ENCODE measurements around the gene H1-8.
A peak's percentile ranks its signal among the peaks of the same experiment; 100 is the strongest.

H1-8 gene

DNA sequence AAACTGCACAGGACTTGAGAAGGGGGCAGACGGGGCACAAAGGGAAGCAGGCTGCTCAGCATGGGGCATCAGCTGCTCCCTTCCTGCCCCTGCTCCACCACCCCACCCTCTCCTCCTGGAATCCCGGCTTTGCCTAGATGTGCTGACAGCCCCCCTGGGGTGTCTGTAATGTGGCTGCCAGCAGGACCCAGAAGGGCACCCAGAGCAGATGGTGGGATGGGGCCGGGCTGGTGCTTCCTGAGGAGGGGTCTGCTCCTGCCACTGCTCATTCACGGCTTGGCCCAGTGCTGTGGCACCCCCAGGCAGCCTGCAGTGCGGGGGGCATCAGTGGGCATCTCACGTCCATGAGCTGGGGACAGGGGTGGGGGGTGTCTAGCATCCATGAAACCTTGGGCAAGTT lies 10.2 kb downstream of the H1-8 start:
- H3K4me1 ChIP-seq (ENCODE audit: control insufficient read depth, low read depth, low read length), result peaks cover 8% of the 10 kb centered on the region
- no CpG with 5 or more reads among the region's 6 CpGs for WGBS (ENCODE audit: extremely low coverage, insufficient coverage, low lambda C conversion rate)

DNA sequence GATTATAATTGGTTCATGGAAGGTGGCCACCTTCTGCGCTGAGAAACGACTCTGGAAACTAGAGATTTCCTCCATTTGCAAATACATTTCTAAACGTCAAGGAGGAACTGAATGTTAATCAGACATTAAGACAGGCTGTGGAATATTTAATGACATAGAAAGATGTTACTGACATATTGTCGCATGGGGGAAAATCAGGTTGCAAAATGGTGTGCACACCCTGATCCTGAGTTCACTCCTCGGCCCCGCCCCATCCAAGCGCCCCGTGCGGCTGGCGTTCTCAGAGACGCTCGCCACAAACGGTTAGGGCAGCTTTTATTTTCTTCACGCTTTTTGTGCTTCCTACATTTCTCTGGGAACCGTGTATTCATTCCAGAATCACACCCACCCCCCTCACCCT lies 10.7 kb downstream of the H1-8 start:
- WGBS (ENCODE audit: extremely low coverage, insufficient coverage, low lambda C conversion rate), result no CpG with 5 or more reads among the region's 15 CpGs
- H3K79me1 ChIP-seq (ENCODE audit: low read length), result no peaks in the 10 kb centered on the region
- no peak overlapping the region for H2BK5ac ChIP-seq (ENCODE audit: low read length)
- no peak overlapping the region for H3K4ac ChIP-seq (ENCODE audit: low read depth, low read length)
- no peak overlapping the region for H3K9ac ChIP-seq (ENCODE audit: low read length)
- H2BK120ac ChIP-seq (ENCODE audit: low read depth, low read length), result no peak overlapping the region
- H3K56ac ChIP-seq (ENCODE audit: low read length), result no peak overlapping the region
- H3K36me3 ChIP-seq (ENCODE audit: control insufficient read depth, insufficient read depth, low read length), result no peaks in the 10 kb centered on the region
- no peak overlapping the region for H4K8ac ChIP-seq (ENCODE audit: low read depth, low read length)
- no peaks in the 10 kb centered on the region for H3K79me2 ChIP-seq (ENCODE audit: control insufficient read depth, insufficient read depth, low read length)
- no peak overlapping the region for H4K5ac ChIP-seq (ENCODE audit: low read length)
- H3K18ac ChIP-seq (ENCODE audit: low read length), result no peak overlapping the region
- H3K4me1 ChIP-seq (ENCODE audit: control insufficient read depth, low read depth, low read length), result peaks cover 8% of the 10 kb centered on the region
- no peak for DNase-seq
- no peak overlapping the region for H3K27ac ChIP-seq (ENCODE audit: low read depth, low read length)
- H2AK5ac ChIP-seq (ENCODE audit: low read length), result no peak overlapping the region
- no peaks in the 10 kb centered on the region for H3K27me3 ChIP-seq (ENCODE audit: insufficient read depth, low read length, poor library complexity)
- H3K23ac ChIP-seq (ENCODE audit: low read length), result no peak overlapping the region
- H3K4me2 ChIP-seq (ENCODE audit: low read length), result no peak overlapping the region
- no peak overlapping the region for H3K4me3 ChIP-seq (ENCODE audit: low read length)
- H2BK15ac ChIP-seq (replicated peaks; ENCODE audit: low read depth), result no peak overlapping the region

More for the DNA sequence above, 10.2 kb downstream of the H1-8 start:
- Histone ChIP-seq H3K79me1 (ENCODE audit: low read length) (no peaks in the 10 kb centered on the region), H3K18ac (ENCODE audit: low read length) (no peak overlapping the region), H3K4me3 (ENCODE audit: low read length) (no peak overlapping the region), H3K27me3 (ENCODE audit: insufficient read depth, low read length, poor library complexity) (no peaks in the 10 kb centered on the region), H3K4me2 (ENCODE audit: low read length) (no peak overlapping the region), H3K56ac (ENCODE audit: low read length) (peak overlapping the region; percentile 12), H3K79me2 (ENCODE audit: control insufficient read depth, insufficient read depth, low read length) (no peaks in the 10 kb centered on the region), H2BK15ac (replicated peaks; ENCODE audit: low read depth) (no peak overlapping the region), H3K4ac (ENCODE audit: low read depth, low read length) (no peak overlapping the region), H3K9ac (ENCODE audit: low read length) (no peak overlapping the region), H3K23ac (ENCODE audit: low read length) (no peak overlapping the region), H2BK120ac (ENCODE audit: low read depth, low read length) (no peak overlapping the region), H2BK5ac (ENCODE audit: low read length) (no peak overlapping the region), H4K5ac (ENCODE audit: low read length) (no peak overlapping the region), H3K27ac (ENCODE audit: low read depth, low read length) (no peak overlapping the region), H4K8ac (ENCODE audit: low read depth, low read length) (no peak overlapping the region), H3K36me3 (ENCODE audit: control insufficient read depth, insufficient read depth, low read length) (no peaks in the 10 kb centered on the region), H2AK5ac (ENCODE audit: low read length) (no peak overlapping the region)
- DNase-seq, result no peak

DNA sequence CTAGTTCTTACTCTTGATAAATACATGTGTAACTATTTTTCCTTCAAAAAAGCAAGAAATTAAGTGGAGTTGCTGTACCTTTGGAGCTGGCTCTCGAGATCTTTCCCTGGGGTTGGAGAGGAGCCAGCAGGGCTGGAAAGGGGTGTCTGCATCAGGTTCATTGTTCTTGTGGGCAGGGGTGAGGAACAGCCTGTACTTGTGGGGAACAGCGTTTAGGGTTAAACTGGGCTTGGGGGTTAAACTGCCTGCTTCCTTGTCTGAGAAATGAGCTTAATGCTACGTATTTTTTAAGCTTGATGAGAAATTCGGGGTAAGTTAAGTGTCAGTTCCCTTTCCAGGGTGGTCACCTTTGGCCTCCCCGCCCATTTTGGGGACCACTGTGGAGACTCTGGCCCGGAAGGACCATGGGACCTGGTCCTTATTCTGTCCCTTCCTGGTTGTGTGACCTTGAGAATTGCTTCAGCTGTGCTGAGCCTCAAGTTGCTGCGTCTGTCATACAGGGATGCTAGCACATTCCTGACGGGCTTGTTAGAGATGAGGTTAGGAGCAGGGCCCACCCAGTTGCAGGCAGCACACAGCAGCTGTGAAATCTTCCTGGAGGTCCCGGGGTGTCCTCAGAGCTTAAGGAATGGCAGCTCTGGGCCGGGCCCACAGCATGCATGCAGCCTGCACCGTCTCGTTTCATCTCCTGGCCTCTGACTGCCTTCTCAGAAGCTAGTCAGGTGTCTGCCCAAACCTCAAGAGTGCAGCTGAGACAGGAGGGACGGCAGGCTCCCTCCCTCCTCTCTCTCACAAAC lies 11.6 kb downstream of the H1-8 start:
- Histone ChIP-seq H2BK15ac (replicated peaks; ENCODE audit: low read depth) (no peak overlapping the region), H3K27me3 (ENCODE audit: insufficient read depth, low read length, poor library complexity) (no peaks in the 10 kb centered on the region), H3K79me2 (ENCODE audit: control insufficient read depth, insufficient read depth, low read length) (no peaks in the 10 kb centered on the region), H3K23ac (ENCODE audit: low read length) (no peak overlapping the region), H3K9ac (ENCODE audit: low read length) (no peak overlapping the region), H3K18ac (ENCODE audit: low read length) (no peak overlapping the region), H3K4me1 (ENCODE audit: control insufficient read depth, low read depth, low read length) (peaks cover 8% of the 10 kb centered on the region), H4K8ac (ENCODE audit: low read depth, low read length) (no peak overlapping the region), H3K27ac (ENCODE audit: low read depth, low read length) (no peak overlapping the region), H3K4ac (ENCODE audit: low read depth, low read length) (no peak overlapping the region), H2AK5ac (ENCODE audit: low read length) (no peak overlapping the region), H3K79me1 (ENCODE audit: low read length) (no peaks in the 10 kb centered on the region), H4K5ac (ENCODE audit: low read length) (no peak overlapping the region), H3K4me2 (ENCODE audit: low read length) (no peak overlapping the region), H3K56ac (ENCODE audit: low read length) (no peak overlapping the region), H3K36me3 (ENCODE audit: control insufficient read depth, insufficient read depth, low read length) (peaks cover 4% of the 10 kb centered on the region), H3K4me3 (ENCODE audit: low read length) (no peak overlapping the region), H2BK120ac (ENCODE audit: low read depth, low read length) (no peak overlapping the region), H2BK5ac (ENCODE audit: low read length) (no peak overlapping the region)
- WGBS (ENCODE audit: extremely low coverage, insufficient coverage, low lambda C conversion rate), result no CpG with 5 or more reads among the region's 13 CpGs
- DNase-seq, result no peak

DNA sequence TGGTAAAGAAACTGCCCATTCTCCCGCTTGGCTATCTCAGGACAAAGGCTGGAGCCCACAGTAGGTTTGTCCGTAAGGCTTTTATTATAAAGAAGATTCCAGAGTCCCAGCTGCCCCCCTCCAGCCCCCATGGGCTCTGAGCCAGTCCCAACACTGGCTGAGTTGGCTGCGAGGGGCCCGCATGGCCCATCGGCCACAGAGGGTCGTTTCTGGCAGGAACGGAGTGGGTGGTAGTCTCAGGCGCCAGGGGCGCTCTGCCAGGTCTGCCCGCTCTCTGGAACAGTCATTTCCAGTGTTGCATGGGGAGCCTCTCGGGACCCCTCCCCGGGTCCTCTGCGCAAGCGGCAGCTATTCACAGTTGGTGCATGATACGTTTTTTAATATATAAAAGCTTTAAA lies 12.2 kb downstream of the H1-8 start:
- no CpG with 5 or more reads among the region's 15 CpGs for WGBS (ENCODE audit: extremely low coverage, insufficient coverage, low lambda C conversion rate)

GRCh38 chr3:129555616-129556357 lies 12.8 kb downstream of the H1-8 start:
- H3K79me2 ChIP-seq (ENCODE audit: control insufficient read depth, insufficient read depth, low read length), result no peaks in the 10 kb centered on the region
- H3K27me3 ChIP-seq (ENCODE audit: insufficient read depth, low read length, poor library complexity), result no peaks in the 10 kb centered on the region
- no peak overlapping the region for H4K5ac ChIP-seq (ENCODE audit: low read length)
- H3K36me3 ChIP-seq (ENCODE audit: control insufficient read depth, insufficient read depth, low read length), result peaks cover 4% of the 10 kb centered on the region
- H4K8ac ChIP-seq (ENCODE audit: low read depth, low read length), result no peak overlapping the region
- no peak overlapping the region for H2AK5ac ChIP-seq (ENCODE audit: low read length)
- no peak overlapping the region for H3K4me2 ChIP-seq (ENCODE audit: low read length)
- H2BK15ac ChIP-seq (replicated peaks; ENCODE audit: low read depth), result no peak overlapping the region
- H3K4me1 ChIP-seq (ENCODE audit: control insufficient read depth, low read depth, low read length), result peaks cover 8% of the 10 kb centered on the region
- no peak for DNase-seq
- no peak overlapping the region for H2BK5ac ChIP-seq (ENCODE audit: low read length)
- no peak overlapping the region for H3K9ac ChIP-seq (ENCODE audit: low read length)
- H2BK120ac ChIP-seq (ENCODE audit: low read depth, low read length), result no peak overlapping the region
- H3K4ac ChIP-seq (ENCODE audit: low read depth, low read length), result no peak overlapping the region
- no peak overlapping the region for H3K27ac ChIP-seq (ENCODE audit: low read depth, low read length)
- no peak overlapping the region for H3K18ac ChIP-seq (ENCODE audit: low read length)
- no peak overlapping the region for H3K23ac ChIP-seq (ENCODE audit: low read length)
- no peaks in the 10 kb centered on the region for H3K79me1 ChIP-seq (ENCODE audit: low read length)
- no CpG with 5 or more reads among the region's 18 CpGs for WGBS (ENCODE audit: extremely low coverage, insufficient coverage, low lambda C conversion rate)
- H3K4me3 ChIP-seq (ENCODE audit: low read length), result no peak overlapping the region
- H3K56ac ChIP-seq (ENCODE audit: low read length), result no peak overlapping the region

More for the DNA sequence above, 12.2 kb downstream of the H1-8 start:
- Histone ChIP-seq H2BK15ac (replicated peaks; ENCODE audit: low read depth) (no peak overlapping the region), H3K79me1 (ENCODE audit: low read length) (no peaks in the 10 kb centered on the region), H2BK5ac (ENCODE audit: low read length) (no peak overlapping the region), H3K23ac (ENCODE audit: low read length) (no peak overlapping the region), H3K4me1 (ENCODE audit: control insufficient read depth, low read depth, low read length) (peaks cover 8% of the 10 kb centered on the region), H3K79me2 (ENCODE audit: control insufficient read depth, insufficient read depth, low read length) (no peaks in the 10 kb centered on the region), H4K8ac (ENCODE audit: low read depth, low read length) (no peak overlapping the region), H3K4me2 (ENCODE audit: low read length) (no peak overlapping the region), H3K4me3 (ENCODE audit: low read length) (no peak overlapping the region), H3K27ac (ENCODE audit: low read depth, low read length) (no peak overlapping the region), H2AK5ac (ENCODE audit: low read length) (no peak overlapping the region), H3K27me3 (ENCODE audit: insufficient read depth, low read length, poor library complexity) (no peaks in the 10 kb centered on the region), H2BK120ac (ENCODE audit: low read depth, low read length) (no peak overlapping the region), H4K5ac (ENCODE audit: low read length) (no peak overlapping the region), H3K56ac (ENCODE audit: low read length) (no peak overlapping the region), H3K4ac (ENCODE audit: low read depth, low read length) (no peak overlapping the region), H3K9ac (ENCODE audit: low read length) (no peak overlapping the region), H3K36me3 (ENCODE audit: control insufficient read depth, insufficient read depth, low read length) (peaks cover 4% of the 10 kb centered on the region), H3K18ac (ENCODE audit: low read length) (no peak overlapping the region)
- DNase-seq, result no peak
